HCT116 (cell line): Measurements from ENCODE around the gene FGF14. TPM values are rescaled to one million over a fixed set of nuclear protein-coding genes. Genes with fewer than 3 reads are reported as not detected.

Experiments
- ATAC-seq: fragments of 200-7000 bp; cut with Tn5 transposase; 2 replicates; pipeline ENCODE4 v1.9.1; 2020; ENCODE audit warnings: mild to moderate bottlenecking, moderate library complexity
- BruUV-seq: library from RNA; stranded (reverse); fragments of 400-500 nt; replicated peaks from 2 replicates; lab custom pipeline; 2021; lab: Mats Ljungman, UMichigan
- CTCF ChIA-PET: fragments of 300-600 bp; sonication (Branson Sonifier 250); formaldehyde crosslinking; loops from one replicate; lab custom pipeline; 2021; ENCODE audit warnings: antibody characterized with exemption; lab: Charles Lee
- POLR2A ChIA-PET: fragments of 300-600, 350-600 bp; sonication (Branson Sonifier 250); formaldehyde crosslinking; loops from one replicate; lab custom pipeline; 2021; ENCODE audit warnings: antibody characterized with exemption; lab: Charles Lee
- RAD21 ChIA-PET, 2 experiments: fragments of 300-600 bp; sonication (Branson Sonifier 250); formaldehyde crosslinking; loops; one replicate each; lab custom pipeline; 2023; ENCODE audit warnings: low total read pairs in 2 of 2; ENCODE audit not compliant: uncharacterized antibody in 2 of 2, unreplicated experiment in 2 of 2, low non-redundant PET in 1 of 2; lab: Charles Lee
- DNase-seq: peaks from one replicate; pipeline ENCODE4 v3.0.0-alpha.2; 2010; ENCODE audit warnings: low read depth, low spot score
- H2AFZ ChIP-seq: fragments of 200-600 bp; shearing (Covaris generic), sonication (generic); 2 replicates; pipeline ENCODE4 v1.6.1; 2017; ENCODE audit warnings: low read depth, mixed run types, mixed read lengths, antibody characterized with exemption, low read length; ENCODE audit not compliant: poor library complexity, severe bottlenecking
- H3K27ac ChIP-seq: 2 replicates; pipeline ENCODE4 v1.5.1; 2012; ENCODE audit warnings: low read depth, low read length
- H3K27me3 ChIP-seq: fragments of 200-600 bp; sonication (generic); 2 replicates; pipeline ENCODE4 v1.6.1; 2016; ENCODE audit warnings: mixed run types, low read length, mixed read lengths; ENCODE audit not compliant: insufficient read depth
- H3K36me3 ChIP-seq, 2 experiments: fragments of 200-500 bp in 1 of 2; fragments of 200-600 bp in 1 of 2; sonication (Bioruptor generic) in 1 of 2; sonication (generic) in 1 of 2; 2 replicates each; pipeline versions ENCODE4 v1.5.1 to v1.6.1; 2014 to 2016; ENCODE audit warnings: low read length in 2 of 2, inconsistent platforms in 1 of 2, mixed read lengths in 1 of 2, mixed run types in 1 of 2; ENCODE audit not compliant: insufficient read depth in 2 of 2, control insufficient read depth in 1 of 2
- H3K4me1 ChIP-seq, 2 experiments: fragments of 200-600 bp in 1 of 2; sonication (generic) in 1 of 2; 2 replicates each; pipeline versions ENCODE4 v1.5.1 to v1.6.1; 2012 to 2017; ENCODE audit warnings: low read length in 2 of 2, inconsistent platforms in 1 of 2, mild to moderate bottlenecking in 1 of 2, mixed read lengths in 1 of 2, mixed run types in 1 of 2, moderate library complexity in 1 of 2; ENCODE audit not compliant: insufficient read depth in 2 of 2, control insufficient read depth in 1 of 2
- H3K4me2 ChIP-seq: fragments of 200-600 bp; sonication (generic); 2 replicates; pipeline ENCODE4 v1.6.1; 2017; ENCODE audit warnings: mixed run types, low read length, mixed read lengths
- H3K4me3 ChIP-seq, 2 experiments: fragments of 200-600 bp in 1 of 2; sonication (generic) in 1 of 2; replicated peaks in 1 of 2; 2 replicates each; pipeline ENCODE4 v1.5.1; 2011 to 2016; ENCODE audit warnings: low read length in 2 of 2, control low read depth in 1 of 2, low read depth in 1 of 2, mild to moderate bottlenecking in 1 of 2, mixed read lengths in 1 of 2, mixed run types in 1 of 2
- H3K79me2 ChIP-seq: fragments of 200-600 bp; sonication (generic); 2 replicates; pipeline ENCODE4 v1.6.1; 2017; ENCODE audit warnings: mild to moderate bottlenecking, mixed run types, low read length, moderate library complexity, mixed read lengths; ENCODE audit not compliant: insufficient read depth
- H3K9ac ChIP-seq: fragments of 200-600 bp; sonication (generic); 2 replicates; pipeline ENCODE4 v1.6.1; 2016; ENCODE audit warnings: low read length, mixed read lengths
- H3K9me2 ChIP-seq: fragments of 200-600 bp; sonication (generic), shearing (Covaris generic); 2 replicates; pipeline ENCODE4 v1.6.1; 2017; ENCODE audit warnings: mixed run types, mild to moderate bottlenecking, moderate library complexity; ENCODE audit not compliant: insufficient read depth
- H3K9me3 ChIP-seq, 2 experiments: fragments of 200-500 bp in 1 of 2; fragments of 200-600 bp in 1 of 2; sonication (Bioruptor generic) in 1 of 2; sonication (generic) in 1 of 2; 2 replicates each; pipeline ENCODE4 v1.6.1; 2014 to 2017; ENCODE audit warnings: low read length in 2 of 2, mixed read lengths in 2 of 2, inconsistent platforms in 1 of 2, low read depth in 1 of 2, mild to moderate bottlenecking in 1 of 2, mixed run types in 1 of 2, moderate library complexity in 1 of 2; ENCODE audit not compliant: control insufficient read depth in 1 of 2, insufficient read depth in 1 of 2
- H4K20me1 ChIP-seq: fragments of 200-600 bp; sonication (generic), shearing (Covaris generic); 2 replicates; pipeline ENCODE4 v1.6.1; 2017; ENCODE audit warnings: mixed run types, mild to moderate bottlenecking, moderate library complexity; ENCODE audit not compliant: insufficient read depth
- CBX3 ChIP-seq: IDR thresholded peaks from 2 replicates; pipeline ENCODE4 v1.6.1; 2012; ENCODE audit warnings: low read depth
- CEBPB ChIP-seq: IDR thresholded peaks from 2 replicates; pipeline ENCODE4 v1.6.1; 2012; ENCODE audit warnings: low read depth
- EZH2phosphoT487 ChIP-seq: fragments of 200-600 bp; IDR thresholded peaks from 2 replicates; pipeline ENCODE4 v1.6.1; 2018; ENCODE audit warnings: antibody characterized with exemption, borderline replicate concordance
- JUND ChIP-seq: IDR thresholded peaks from 2 replicates; pipeline ENCODE4 v1.6.1; 2012
- POLR2A ChIP-seq: IDR thresholded peaks from 2 replicates; pipeline ENCODE4 v1.7.0; 2011; ENCODE audit warnings: borderline replicate concordance; ENCODE audit not compliant: insufficient read depth, insufficient read length; ENCODE audit errors: extremely low read depth
- RAD21 ChIP-seq: IDR thresholded peaks from 2 replicates; pipeline ENCODE4 v1.6.1; 2012; ENCODE audit warnings: low read depth, mild to moderate bottlenecking
- SP1 ChIP-seq: IDR thresholded peaks from 2 replicates; pipeline ENCODE4 v1.6.1; 2012; ENCODE audit warnings: low read depth
- YY1 ChIP-seq: IDR thresholded peaks from 2 replicates; pipeline ENCODE4 v1.6.1; 2011; ENCODE audit warnings: low read length, low read depth, moderate library complexity, mild to moderate bottlenecking; ENCODE audit not compliant: insufficient replicate concordance; ENCODE audit errors: extremely low read depth
- intact Hi-C: fragments of 100-400 bp; cut with micrococcal nuclease; formaldehyde crosslinking; loops from 2 replicates; pipeline ENCODE4 v1.10.0; 2022
- total RNA-seq: library from RNA; stranded (reverse); gene quantifications from one replicate; pipeline ENCODE4 v1.2.1, GENCODE V29; 2021; ENCODE audit not compliant: unreplicated experiment
- TF ChIP-seq, protein P1 (sequence below): IDR thresholded peaks from 2 replicates; pipeline ENCODE4 v1.6.1; 2011; ENCODE audit warnings: mild to moderate bottlenecking, low read length, moderate library complexity; ENCODE audit not compliant: insufficient replicate concordance; ENCODE audit errors: extremely low read depth
- TF ChIP-seq, protein P2 (sequence below): IDR thresholded peaks from 2 replicates; pipeline ENCODE4 v1.6.1; 2012

FGF14 gene
- total RNA-seq, 1 experiment from 2014 or later, result not detected

- no peak for ATAC-seq
These were observed 485.6 kb downstream of the FGF14 start for GRCh38 chr13:101916108-101916774.

GRCh38 chr13:101915755-101916107, 486.1 kb downstream of the FGF14 start:
- no peak for TF ChIP-seq RAD21
- TF ChIP-seq, protein P1, sequence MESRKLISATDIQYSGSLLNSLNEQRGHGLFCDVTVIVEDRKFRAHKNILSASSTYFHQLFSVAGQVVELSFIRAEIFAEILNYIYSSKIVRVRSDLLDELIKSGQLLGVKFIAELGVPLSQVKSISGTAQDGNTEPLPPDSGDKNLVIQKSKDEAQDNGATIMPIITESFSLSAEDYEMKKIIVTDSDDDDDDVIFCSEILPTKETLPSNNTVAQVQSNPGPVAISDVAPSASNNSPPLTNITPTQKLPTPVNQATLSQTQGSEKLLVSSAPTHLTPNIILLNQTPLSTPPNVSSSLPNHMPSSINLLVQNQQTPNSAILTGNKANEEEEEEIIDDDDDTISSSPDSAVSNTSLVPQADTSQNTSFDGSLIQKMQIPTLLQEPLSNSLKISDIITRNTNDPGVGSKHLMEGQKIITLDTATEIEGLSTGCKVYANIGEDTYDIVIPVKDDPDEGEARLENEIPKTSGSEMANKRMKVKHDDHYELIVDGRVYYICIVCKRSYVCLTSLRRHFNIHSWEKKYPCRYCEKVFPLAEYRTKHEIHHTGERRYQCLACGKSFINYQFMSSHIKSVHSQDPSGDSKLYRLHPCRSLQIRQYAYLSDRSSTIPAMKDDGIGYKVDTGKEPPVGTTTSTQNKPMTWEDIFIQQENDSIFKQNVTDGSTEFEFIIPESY, result no peak
- TF ChIP-seq, protein P2, sequence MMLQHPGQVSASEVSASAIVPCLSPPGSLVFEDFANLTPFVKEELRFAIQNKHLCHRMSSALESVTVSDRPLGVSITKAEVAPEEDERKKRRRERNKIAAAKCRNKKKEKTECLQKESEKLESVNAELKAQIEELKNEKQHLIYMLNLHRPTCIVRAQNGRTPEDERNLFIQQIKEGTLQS, result no peak
- TF ChIP-seq JUND, result no peak
- no peak for TF ChIP-seq POLR2A
- TF ChIP-seq EZH2phosphoT487, result no peak
- no peak for TF ChIP-seq CBX3
- CTCF ChIA-PET, result no interaction called here
- no peak overlapping the region for H3K4me3 ChIP-seq
- no peak overlapping the region for H3K4me2 ChIP-seq
- no peaks in the 10 kb centered on the region for H4K20me1 ChIP-seq
- intact Hi-C loops, result no loop called here
- BruUV-seq, result no TSS peak
- H2AFZ ChIP-seq, result no peak overlapping the region
- RAD21 ChIA-PET, result no interaction called here
- ATAC-seq (no peak), DNase-seq (no peak)
- H3K79me2 ChIP-seq, result no peaks in the 10 kb centered on the region
- POLR2A ChIA-PET, result no interaction called here
- H3K27ac ChIP-seq, result no peak overlapping the region
- H3K9me3 ChIP-seq, result peaks cover 0 to 11% of the 10 kb centered on the region in 2 experiments; a peak in 1 of 4 replicates
- H3K27me3 ChIP-seq, result no peaks in the 10 kb centered on the region
- H3K9me2 ChIP-seq, result no peaks in the 10 kb centered on the region
- H3K9ac ChIP-seq, result no peak overlapping the region
- H3K36me3 ChIP-seq, result no peaks in the 10 kb centered on the region
- H3K4me1 ChIP-seq, result no peaks in the 10 kb centered on the region

More at GRCh38 chr13:101916108-101916774, 485.6 kb downstream of the FGF14 start:
- no peak for DNase-seq
- ChIA-PET CTCF (no interaction called here), POLR2A (no interaction called here), RAD21 (no interaction called here)
- Histone ChIP-seq H3K4me1 (no peaks in the 10 kb centered on the region), H3K9me2 (no peaks in the 10 kb centered on the region), H3K4me3 (no peak overlapping the region), H4K20me1 (no peaks in the 10 kb centered on the region), H3K9ac (no peak overlapping the region), H3K36me3 (no peaks in the 10 kb centered on the region), H3K4me2 (no peak overlapping the region), H3K27me3 (no peaks in the 10 kb centered on the region), H2AFZ (no peak overlapping the region), H3K27ac (no peak overlapping the region), H3K79me2 (no peaks in the 10 kb centered on the region), H3K9me3 (peaks cover 0 to 11% of the 10 kb centered on the region in 2 experiments; a peak in 1 of 4 replicates)
- BruUV-seq, result no TSS peak
- intact Hi-C loops, result no loop called here
- TF ChIP-seq, protein P1, result no peak
- TF ChIP-seq SP1 (no peak), RAD21 (no peak), CEBPB (no peak), JUND (no peak), YY1 (no peak), CBX3 (no peak)
